Breast epithelium (tissue), 3 donors: ENCODE data around the gene RPL21.

Source experiments
- CTCF ChIP-seq, 3 donors: fragments of 450-650 bp; IDR thresholded peaks; one replicate each; pipeline ENCODE4 v1.5.1; 2016 to 2017; ENCODE audit warnings: antibody characterized with exemption in 3 of 3, mild to moderate bottlenecking in 3 of 3, moderate library complexity in 3 of 3
- POLR2A ChIP-seq: fragments of 450-650 bp; IDR thresholded peaks from one replicate; pipeline ENCODE4 v1.6.1; 2016; ENCODE audit warnings: antibody characterized with exemption, mild to moderate bottlenecking, moderate library complexity

- no peak for TF ChIP-seq POLR2A
- TF ChIP-seq CTCF (IDR thresholded peaks at IDR 0.05): no peak
Measured at GRCh38 chr13:27257233-27257568, 5.8 kb downstream of the RPL21 start.
